Stimulated activated CD8-positive, alpha-beta memory T cell treated with anti-CD3 and anti-CD28 coated beads, Interleukin-15, amount 100 ng/mL, for 24 hours (primary cell): ENCODE measurements around the gene DUSP11.
"Not testable (repeated sequence)": the region's sequence is repeated elsewhere in the genome, so short reads cannot be mapped to it uniquely, and the experiment has no call there.

Experiments used
- DNase-seq: peaks from one replicate; pipeline ENCODE4 v3.0.0-alpha.2; 2020; ENCODE audit warnings: low read depth

The DUSP11 gene

GRCh38 chr2:73717695-73718094 lies 62.2 kb downstream of the DUSP11 start:
- not testable (repeated sequence) for DNase-seq

- no peak for DNase-seq
These were observed 62.7 kb downstream of the DUSP11 start for GRCh38 chr2:73717251-73717606.

- no peak for DNase-seq
These were observed 63.2 kb downstream of the DUSP11 start for GRCh38 chr2:73716543-73717250.

GRCh38 chr2:73714091-73714490 lies 65.8 kb downstream of the DUSP11 start:
- no peak for DNase-seq
